Keratinocyte (primary cell): ENCODE results near the gene RHPN2. TPM values are rescaled to one million over a fixed set of nuclear protein-coding genes. Genes with fewer than 3 reads are reported as not detected.
A peak's percentile ranks its signal among the peaks of the same experiment; 100 is the strongest.

Experiments used
- DNase-seq: peaks from one replicate; pipeline ENCODE4 v3.0.0-alpha.2; 2011; ENCODE audit warnings: low read depth, missing footprints, low spot score
- FAIRE-seq: peaks from 2 replicates; lab custom pipeline; 2011; peaks lifted over from hg19 to GRCh38; lab: Jason Lieb, UNC
- H2AFZ ChIP-seq: 2 replicates; pipeline ENCODE4 v1.6.0; 2012; ENCODE audit warnings: low read length, control low read depth, inconsistent platforms; ENCODE audit not compliant: control insufficient read depth
- H3K27ac ChIP-seq: 2 replicates; pipeline ENCODE4 v1.5.1; 2011; ENCODE audit warnings: low read length; ENCODE audit not compliant: control insufficient read depth, insufficient read depth
- H3K27me3 ChIP-seq: 3 replicates; pipeline ENCODE4 v1.6.0; 2011; ENCODE audit warnings: low read length; ENCODE audit not compliant: control insufficient read depth, insufficient read depth; ENCODE audit errors: extremely low read depth
- H3K36me3 ChIP-seq, 2 experiments: 2 replicates in 1 of 2; 3 replicates in 1 of 2; pipeline ENCODE4 v1.5.1; 2011; ENCODE audit warnings: low read length in 2 of 2, mild to moderate bottlenecking in 1 of 2; ENCODE audit not compliant: control insufficient read depth in 2 of 2, insufficient read depth in 2 of 2; ENCODE audit errors: extremely low read depth in 1 of 2
- H3K4me1 ChIP-seq: 3 replicates; pipeline ENCODE4 v1.5.1; 2011; ENCODE audit warnings: low read length; ENCODE audit not compliant: control insufficient read depth, insufficient read depth; ENCODE audit errors: extremely low read depth
- H3K4me2 ChIP-seq: 3 replicates; pipeline ENCODE4 v1.6.0; 2011; ENCODE audit warnings: low read depth, low read length; ENCODE audit not compliant: control insufficient read depth, insufficient read depth; ENCODE audit errors: extremely low read depth
- H3K4me3 ChIP-seq, 3 experiments: fragments of 200-600 bp in 1 of 3; sonication (generic) in 1 of 3; 2 replicates in 2 of 3; 3 replicates in 1 of 3; pipeline ENCODE4 v1.5.1; 2011 to 2016; ENCODE audit warnings: low read length in 3 of 3, mild to moderate bottlenecking in 3 of 3, control low read depth in 2 of 3, inconsistent platforms in 1 of 3, low read depth in 1 of 3, mixed read lengths in 1 of 3, mixed run types in 1 of 3, moderate library complexity in 1 of 3; ENCODE audit not compliant: control insufficient read depth in 2 of 3, insufficient read depth in 2 of 3; ENCODE audit errors: extremely low read depth in 1 of 3
- H3K79me2 ChIP-seq: 2 replicates; pipeline ENCODE4 v1.6.0; 2012; ENCODE audit warnings: low read length; ENCODE audit not compliant: control insufficient read depth, insufficient read depth
- H3K9ac ChIP-seq: 3 replicates; pipeline ENCODE4 v1.6.0; 2011; ENCODE audit warnings: low read length; ENCODE audit not compliant: control insufficient read depth, insufficient read depth; ENCODE audit errors: extremely low read depth
- H3K9me1 ChIP-seq: 3 replicates; pipeline ENCODE4 v1.6.0; 2011; ENCODE audit warnings: low read length; ENCODE audit not compliant: control insufficient read depth, insufficient read depth; ENCODE audit errors: extremely low read depth
- H3K9me3 ChIP-seq: 2 replicates; pipeline ENCODE4 v1.5.1; 2012; ENCODE audit warnings: low read depth, low read length; ENCODE audit not compliant: control insufficient read depth
- H4K20me1 ChIP-seq: 3 replicates; pipeline ENCODE4 v1.6.0; 2011; ENCODE audit warnings: low read length; ENCODE audit not compliant: control insufficient read depth, insufficient read depth; ENCODE audit errors: extremely low read depth
- CTCF ChIP-seq, 3 experiments: IDR thresholded peaks in 1 of 3; conservative IDR thresholded peaks in 1 of 3; optimal IDR thresholded peaks in 1 of 3; 2 replicates in 2 of 3; 3 replicates in 1 of 3; pipeline versions ENCODE3 to v1.5.1; 2011; ENCODE audit warnings: low read length in 3 of 3, mild to moderate bottlenecking in 3 of 3, moderate library complexity in 2 of 3, control low read depth in 1 of 3, inconsistent platforms in 1 of 3; ENCODE audit not compliant: insufficient read depth in 2 of 3; ENCODE audit errors: extremely low read depth in 1 of 3
- EZH2 ChIP-seq: IDR thresholded peaks from one replicate; pipeline ENCODE4 v1.6.1; 2012; ENCODE audit warnings: inconsistent platforms, mild to moderate bottlenecking, low read length, moderate library complexity
- dilution Hi-C: fragments of 300-500 bp; cut with MboI; formaldehyde crosslinking; loops from one replicate; pipeline ENCODE4 v1.7.0; 2020; ENCODE audit warnings: low sequenced_read_pairs; ENCODE audit not compliant: extremely low pct_ligation_motif_present
- polyA plus RNA-seq, 5 experiments: library from polyadenylated mRNA; depleted of rRNA in 3 of 5; stranded (reverse) in 3 of 5; stranded (forward) in 1 of 5; unstranded in 1 of 5; fragments of >200 nt; gene quantifications; 1 replicate in 1 of 5; 2 replicates in 3 of 5; 3 replicates in 1 of 5; pipeline versions ENCODE4 v1.2.1 to v1.2.3, GENCODE V29; 2011 to 2012; ENCODE audit warnings: missing spikeins in 2 of 5, low read depth in 1 of 5, low replicate concordance in 1 of 5

RHPN2 gene
- polyA plus RNA-seq, 1 donor (not counting 4 experiments of a cell fraction or from before 2014, with no cell fraction given), result 6.6 TPM

GRCh38 chr19:33096005-33096404 lies 31.3 kb upstream of the RHPN2 start:
- Histone ChIP-seq H3K27me3 (no peaks in the 10 kb centered on the region), H3K4me2 (peak overlapping the region; percentile 2), H3K36me3 (peaks cover 12 to 46% of the 10 kb centered on the region in 2 experiments), H3K27ac (no peak overlapping the region), H3K4me3 (no peak overlapping the region), H3K79me2 (no peaks in the 10 kb centered on the region), H3K9ac (no peak overlapping the region), H3K9me3 (no peaks in the 10 kb centered on the region), H2AFZ (no peak overlapping the region), H3K4me1 (peaks cover 14% of the 10 kb centered on the region), H4K20me1 (no peaks in the 10 kb centered on the region), H3K9me1 (no peaks in the 10 kb centered on the region)
- TF ChIP-seq EZH2 (no peak), CTCF (optimal IDR thresholded peaks at IDR 0.05 in 1 of 3, IDR thresholded peaks at IDR 0.05 in 1 of 3, conservative IDR thresholded peaks at IDR 0.05 in 1 of 3; ENCODE audit: extremely low read depth in 1 of 3, insufficient read depth in 2 of 3, low read length in 3 of 3) (no peak)
- dilution Hi-C loops, result no loop called here
- FAIRE-seq (no peak), DNase-seq (no peak)

- Histone ChIP-seq H3K79me2 (no peaks in the 10 kb centered on the region), H3K4me3 (no peak overlapping the region), H2AFZ (no peak overlapping the region), H3K27me3 (no peaks in the 10 kb centered on the region), H3K9me3 (no peaks in the 10 kb centered on the region), H3K9me1 (no peaks in the 10 kb centered on the region), H4K20me1 (no peaks in the 10 kb centered on the region), H3K36me3 (peaks cover 18 to 45% of the 10 kb centered on the region in 2 experiments), H3K4me2 (no peak overlapping the region), H3K4me1 (peaks cover 14% of the 10 kb centered on the region), H3K27ac (no peak overlapping the region), H3K9ac (no peak overlapping the region)
- FAIRE-seq (peak; percentile 29), DNase-seq (no peak)
- dilution Hi-C loops, result no loop called here
- TF ChIP-seq CTCF (optimal IDR thresholded peaks at IDR 0.05 in 1 of 3, IDR thresholded peaks at IDR 0.05 in 1 of 3, conservative IDR thresholded peaks at IDR 0.05 in 1 of 3; ENCODE audit: extremely low read depth in 1 of 3, insufficient read depth in 2 of 3, low read length in 3 of 3) (no peak), EZH2 (no peak)
Measured at GRCh38 chr19:33094436-33095067, 29.9 kb upstream of the RHPN2 start.
